DMS 273 (cell line): ENCODE data around the gene L1TD1.
A peak's percentile ranks its signal among the peaks of the same experiment; 100 is the strongest.
"Not testable (repeated sequence)": the region's sequence is repeated elsewhere in the genome, so short reads cannot be mapped to it uniquely, and the experiment has no call there.

Experiments
- DNase-seq: peaks from one replicate; lab custom pipeline; 2025; ENCODE audit not compliant: unreplicated experiment; lab: John Stamatoyannopoulos, UW

Gene L1TD1

GRCh38 chr1:62194651-62195544 is at the start of gene L1TD1:
Gene L1TD1, plus strand, starts transcription at chr1:62194849. Its CDS starts 11,780 bp downstream, at chr1:62206629.
- DNase-seq, result no peak

DNA sequence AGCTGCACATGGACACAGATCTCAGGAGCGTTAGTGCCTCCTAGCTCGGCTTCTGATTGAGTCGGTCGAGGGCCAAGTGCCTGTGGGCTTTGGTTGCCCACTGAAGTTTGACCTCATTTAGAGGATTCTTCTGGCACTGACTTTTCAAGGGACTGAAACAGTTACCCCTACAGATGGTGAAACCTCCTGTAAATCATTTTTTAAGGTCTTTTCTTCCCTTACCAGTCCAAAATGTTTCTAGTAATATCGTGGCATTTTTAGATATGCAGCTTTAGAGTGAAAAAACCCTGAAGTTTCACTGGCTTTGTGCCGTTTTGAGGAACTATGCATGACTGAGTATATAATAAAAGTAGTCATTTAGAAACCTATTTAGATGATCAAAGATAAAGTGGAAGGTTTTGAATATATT is 34.7 kb upstream of the L1TD1 start:
- DNase-seq, result no peak

DNA sequence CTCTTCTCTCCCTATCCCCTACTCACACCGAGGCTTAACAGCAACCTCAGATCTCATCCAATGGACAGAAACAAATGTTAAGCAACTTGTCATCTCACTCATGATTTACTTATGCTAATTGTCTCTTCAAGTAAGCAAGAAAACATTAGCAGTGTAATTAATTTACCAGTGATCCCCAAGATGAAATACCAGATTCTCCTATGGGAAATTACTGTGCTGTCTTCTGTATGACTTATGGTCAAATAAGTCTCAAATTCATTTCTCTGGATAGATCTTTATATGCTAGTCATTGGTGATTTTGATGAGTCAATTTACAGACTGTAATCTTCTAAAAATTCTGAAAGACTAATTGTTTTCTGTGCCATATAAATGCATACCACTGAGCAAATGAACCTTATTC is 32.9 kb upstream of the L1TD1 start:
- no peak for DNase-seq

GRCh38 chr1:62170380-62170779 is 24.3 kb upstream of the L1TD1 start:
- DNase-seq, result not testable (repeated sequence)

GRCh38 chr1:62175568-62176179 is 19.0 kb upstream of the L1TD1 start:
- DNase-seq, result peak; percentile 84

GRCh38 chr1:62176597-62177312 is 17.9 kb upstream of the L1TD1 start:
- no peak for DNase-seq

- DNase-seq, result peak; percentile 69
Observed at GRCh38 chr1:62177621-62178020, 17.0 kb upstream of the L1TD1 start.

DNA sequence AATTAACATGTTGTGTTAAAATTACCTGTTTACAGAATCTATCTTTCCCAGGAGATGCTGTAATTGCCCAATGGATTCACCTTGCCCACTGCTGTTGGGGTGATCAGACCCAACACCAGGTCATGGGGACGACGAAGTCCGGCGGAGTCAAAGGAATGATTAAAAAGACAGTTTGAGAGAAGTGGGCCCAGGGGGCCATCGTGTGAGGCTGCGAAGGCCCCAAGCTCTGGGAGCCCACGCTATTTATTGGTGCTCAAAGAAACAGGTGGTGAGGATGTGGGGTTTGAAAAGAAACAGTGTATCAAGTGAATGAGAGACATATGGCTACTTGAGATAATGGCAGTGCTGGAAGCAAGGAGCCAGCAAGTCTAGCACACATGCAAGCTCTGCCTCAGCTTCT is 16.3 kb upstream of the L1TD1 start:
- DNase-seq, result peak; percentile 94

DNA sequence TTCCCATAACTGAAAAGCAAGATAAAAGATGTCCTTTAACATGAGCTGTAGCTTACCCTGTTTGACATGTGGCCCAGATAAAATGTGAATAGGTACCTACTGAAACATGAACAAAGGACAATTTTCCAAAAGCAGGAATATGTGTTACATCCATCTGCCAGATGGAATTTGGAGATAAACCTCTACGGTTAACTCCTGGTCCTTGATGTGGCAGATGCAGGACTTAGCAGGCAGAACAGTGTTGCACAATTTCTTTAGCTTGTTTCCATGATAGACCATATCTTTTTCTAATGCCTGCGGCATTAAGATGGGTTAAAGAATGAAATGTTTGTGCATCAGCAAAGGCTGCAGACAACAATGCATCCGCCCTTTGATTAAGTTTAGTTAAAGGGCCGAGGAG is 14.6 kb upstream of the L1TD1 start:
- DNase-seq, result peak; percentile 63

DNA sequence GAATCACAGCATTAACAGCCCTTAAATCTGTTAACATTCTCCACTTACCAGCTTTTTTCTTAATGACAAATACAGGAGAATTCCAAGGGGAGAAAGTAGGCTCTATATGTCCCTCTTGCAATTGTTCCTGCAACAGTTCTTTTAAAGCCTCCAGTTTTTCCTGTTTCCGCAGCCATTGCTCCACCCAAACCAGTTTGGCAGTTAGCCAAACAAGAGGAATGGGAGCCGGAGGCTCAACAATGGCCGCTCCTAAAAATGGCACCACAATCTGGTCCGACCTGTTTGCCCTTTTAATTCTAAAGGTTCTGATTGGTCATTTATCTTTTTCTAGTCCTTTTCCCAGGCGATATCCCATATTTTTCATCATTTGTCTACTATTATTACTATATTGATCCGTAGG is 14.0 kb upstream of the L1TD1 start:
- peak; percentile 50 for DNase-seq

GRCh38 chr1:62181532-62181931 is 13.1 kb upstream of the L1TD1 start:
- no peak for DNase-seq

DNA sequence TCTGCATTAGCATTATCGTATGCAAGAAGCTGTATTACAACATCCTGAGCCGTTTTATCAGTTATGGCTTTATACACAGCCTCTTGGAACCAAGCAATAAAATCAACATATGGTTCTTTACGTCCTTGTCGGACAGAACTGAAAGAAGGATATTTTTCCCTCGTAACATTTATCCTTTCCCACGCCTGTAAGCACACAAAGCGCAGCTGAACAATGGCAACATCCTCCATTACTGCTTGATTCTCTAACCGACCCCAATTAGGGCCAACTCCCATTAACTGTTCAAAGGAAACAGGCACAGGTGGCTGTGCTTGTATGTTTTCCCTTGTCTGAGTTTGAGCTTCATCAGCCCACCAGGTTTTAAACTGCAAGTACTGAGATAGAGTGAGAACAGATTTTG is 12.5 kb upstream of the L1TD1 start:
- DNase-seq, result peak; percentile 65

DNA sequence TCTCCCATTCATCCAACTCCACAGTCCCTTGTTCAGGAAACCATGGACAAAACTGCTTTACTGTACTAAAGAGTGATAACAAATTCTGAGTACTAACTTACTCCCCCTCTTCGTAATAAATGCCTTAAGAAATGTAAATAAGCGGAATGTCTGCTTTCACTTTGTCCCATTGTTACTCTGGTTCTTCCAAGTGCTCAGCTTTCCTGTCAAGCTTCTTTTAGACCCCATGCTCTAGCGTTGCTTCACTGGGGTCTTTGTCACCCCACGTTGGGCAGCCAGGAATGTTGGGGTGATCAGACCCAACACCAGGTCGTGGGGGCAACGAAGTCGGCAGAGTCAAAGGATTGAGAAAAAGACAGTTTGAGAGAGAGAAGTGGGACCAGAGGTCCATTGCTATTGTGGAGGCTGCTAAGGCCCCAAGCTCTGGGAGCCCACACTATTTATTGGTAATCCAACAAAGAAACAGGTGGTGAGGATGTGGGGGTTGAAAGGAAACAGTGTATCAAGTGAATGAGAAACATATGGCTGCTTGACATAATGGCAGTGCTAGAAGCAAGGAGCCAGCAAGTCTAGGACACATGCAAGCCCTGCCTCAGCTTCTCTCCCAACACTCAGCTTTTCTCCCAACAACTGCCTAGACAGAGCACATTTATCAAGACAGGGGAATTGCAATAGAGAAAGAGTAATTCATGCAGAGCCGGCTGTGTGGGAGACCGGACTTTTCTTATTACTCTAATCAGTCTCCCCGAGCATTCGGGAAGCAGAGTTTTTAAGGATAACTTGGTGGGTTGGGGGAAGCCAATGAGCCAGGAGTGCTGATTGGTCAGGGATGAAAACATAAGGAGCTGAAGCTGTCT is 11.3 kb upstream of the L1TD1 start:
- DNase-seq, result peak; percentile 90

- peak; percentile 21 for DNase-seq
Observed at GRCh38 chr1:62184336-62184735, 10.3 kb upstream of the L1TD1 start.

DNA sequence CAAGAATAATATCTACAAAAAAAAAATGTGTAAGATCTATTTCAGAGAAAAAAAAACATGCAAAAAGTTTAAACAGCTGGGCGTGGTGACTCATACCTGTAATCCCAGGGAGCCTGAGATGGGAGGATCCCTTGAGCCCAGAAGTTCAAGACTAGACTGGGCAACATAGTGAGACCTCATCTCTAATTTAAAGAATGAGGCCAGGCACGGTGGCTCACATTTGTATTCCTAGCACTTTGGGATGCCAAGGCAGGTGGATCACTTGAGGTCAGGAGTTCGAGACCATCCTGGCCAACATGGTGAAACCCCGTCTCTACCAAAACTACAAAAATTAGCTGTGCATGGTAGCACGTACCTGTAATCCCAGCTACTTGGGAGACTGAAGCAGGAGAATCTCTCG is 9.4 kb upstream of the L1TD1 start:
- peak; percentile 34 for DNase-seq

GRCh38 chr1:62185677-62186076 is 9.0 kb upstream of the L1TD1 start:
- DNase-seq, result peak; percentile 25

DNA sequence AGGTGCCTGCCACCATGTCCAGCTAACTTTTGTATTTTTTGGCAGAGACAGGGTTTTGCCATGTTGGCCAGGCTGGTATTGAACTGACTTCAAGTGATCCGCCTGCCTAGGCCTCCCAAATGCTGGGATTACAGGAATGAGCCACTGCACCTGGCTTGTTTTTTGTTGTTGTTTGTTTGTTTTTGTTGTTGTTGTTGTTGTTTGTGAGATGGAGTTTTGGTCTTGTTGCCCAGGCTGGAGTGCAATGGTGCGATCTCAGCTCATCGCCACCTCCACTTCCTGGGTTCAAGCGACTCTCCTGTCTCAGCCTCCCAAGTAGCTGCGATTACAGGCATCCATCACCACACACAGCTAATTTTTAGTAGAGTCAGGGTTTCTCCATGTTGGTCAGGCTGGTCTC is 7.1 kb upstream of the L1TD1 start:
- DNase-seq, result no peak

- no peak for DNase-seq
Observed at GRCh38 chr1:62188111-62188510, 6.5 kb upstream of the L1TD1 start.

DNA sequence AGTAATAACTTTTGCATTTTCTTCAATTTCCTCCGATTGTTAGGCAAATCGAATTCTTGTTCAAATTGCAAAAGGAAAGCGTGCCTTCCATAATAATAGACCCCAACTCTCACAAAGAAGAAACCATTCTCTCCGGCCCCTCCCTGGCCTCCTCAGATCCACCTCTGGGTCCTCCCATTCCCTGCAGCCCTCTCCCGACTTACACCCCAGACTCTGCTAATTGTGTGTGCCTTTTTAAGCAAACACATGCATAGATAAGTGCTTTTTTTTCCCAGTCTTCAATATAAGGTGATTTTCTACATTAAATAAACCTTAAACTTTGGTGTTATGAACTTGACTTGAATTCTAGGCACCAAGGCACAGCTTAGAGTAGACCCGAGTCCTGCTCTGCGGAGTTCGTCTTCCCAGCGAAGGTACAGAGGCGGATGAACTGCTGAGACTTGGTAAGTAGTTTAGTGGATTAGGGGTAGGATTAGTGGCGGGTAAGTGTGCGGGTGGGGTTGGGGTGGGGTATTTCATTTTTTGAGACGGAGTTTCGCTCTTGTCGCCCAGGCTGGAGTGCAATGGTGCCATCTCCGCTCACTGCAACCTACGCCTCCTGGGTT is 1.5 kb downstream of the L1TD1 start:
- no peak for DNase-seq

- DNase-seq, result peak; percentile 45
Observed at GRCh38 chr1:62198069-62198780, 3.6 kb downstream of the L1TD1 start.
